Fibroblast of lung (primary cell): ENCODE results near the gene TSPAN18. TPM values are rescaled to one million over a fixed set of nuclear protein-coding genes. Genes with fewer than 3 reads are reported as not detected.

ENCODE experiments used
- DNase-seq, 2 donors: peaks; one replicate each; pipeline versions ENCODE4 v3.0.0 to v3.0.0-alpha.2; 2010; ENCODE audit warnings: low read depth in 2 of 2
- H2AFZ ChIP-seq: 2 replicates; pipeline ENCODE4 v1.5.1; 2012; ENCODE audit warnings: low read length, control low read depth, inconsistent platforms
- H3K27ac ChIP-seq: 2 replicates; pipeline ENCODE4 v1.5.1; 2011; ENCODE audit warnings: low read length, control low read depth; ENCODE audit not compliant: insufficient read depth
- H3K27me3 ChIP-seq: 2 replicates; pipeline ENCODE4 v1.5.1; 2011; ENCODE audit warnings: mild to moderate bottlenecking, low read length; ENCODE audit not compliant: control insufficient read depth, insufficient read depth
- H3K36me3 ChIP-seq: 2 replicates; pipeline ENCODE4 v1.5.1; 2011; ENCODE audit warnings: low read length; ENCODE audit not compliant: control insufficient read depth, insufficient read depth
- H3K4me1 ChIP-seq: 2 replicates; pipeline ENCODE4 v1.5.1; 2011; ENCODE audit warnings: low read length; ENCODE audit not compliant: control insufficient read depth, insufficient read depth; ENCODE audit errors: extremely low read depth
- H3K4me2 ChIP-seq: 2 replicates; pipeline ENCODE4 v1.5.1; 2011; ENCODE audit warnings: low read length, control low read depth; ENCODE audit not compliant: insufficient read depth; ENCODE audit errors: extremely low read depth
- H3K4me3 ChIP-seq, 4 experiments: fragments of 200-600 bp in 1 of 4; sonication (generic) in 1 of 4; replicated peaks in 1 of 4; 2 replicates each; pipeline ENCODE4 v1.5.1; 2011 to 2016; ENCODE audit warnings: low read length in 4 of 4, low read depth in 3 of 4, mild to moderate bottlenecking in 3 of 4, control low read depth in 2 of 4, inconsistent platforms in 1 of 4, mixed read lengths in 1 of 4; ENCODE audit not compliant: insufficient read depth in 1 of 4; ENCODE audit errors: control extremely low read depth in 1 of 4
- H3K79me2 ChIP-seq: 2 replicates; pipeline ENCODE4 v1.5.1; 2012; ENCODE audit warnings: mild to moderate bottlenecking, low read length, inconsistent platforms; ENCODE audit not compliant: control insufficient read depth, insufficient read depth
- H3K9ac ChIP-seq: 2 replicates; pipeline ENCODE4 v1.5.1; 2011; ENCODE audit warnings: mild to moderate bottlenecking, low read length, control low read depth; ENCODE audit not compliant: insufficient read depth
- H3K9me3 ChIP-seq: 2 replicates; pipeline ENCODE4 v1.5.1; 2012; ENCODE audit warnings: low read depth, low read length; ENCODE audit not compliant: control insufficient read depth, insufficient read depth
- H4K20me1 ChIP-seq: 2 replicates; pipeline ENCODE4 v1.5.1; 2011; ENCODE audit warnings: low read length; ENCODE audit not compliant: control insufficient read depth, insufficient read depth; ENCODE audit errors: extremely low read depth
- CTCF ChIP-seq, 2 donors: IDR thresholded peaks in 1 of 2; conservative IDR thresholded peaks in 1 of 2; 1 replicate in 1 of 2; 2 replicates in 1 of 2; pipeline ENCODE4 v1.5.1; 2011 to 2012; ENCODE audit warnings: low read length in 2 of 2, control low read depth in 1 of 2, inconsistent platforms in 1 of 2, low read depth in 1 of 2, mild to moderate bottlenecking in 1 of 2
- EZH2 ChIP-seq: IDR thresholded peaks from 2 replicates; pipeline ENCODE4 v1.5.1; 2012; ENCODE audit warnings: low read length, control low read depth, mild to moderate bottlenecking; ENCODE audit errors: missing control alignments
- polyA plus RNA-seq, 2 donors: library from polyadenylated mRNA; depleted of rRNA in 1 of 2; stranded (reverse) in 1 of 2; unstranded in 1 of 2; fragments of >200 nt; gene quantifications; 2 replicates each; pipeline ENCODE4 v1.2.1, GENCODE V29; 2011 to 2012; ENCODE audit warnings: missing spikeins in 1 of 2
- total RNA-seq: library from RNA; depleted of rRNA; stranded (reverse); fragments of >200 nt; gene quantifications from 2 replicates; pipeline ENCODE4 v1.2.1, GENCODE V29; 2014

The TSPAN18 gene
- total and polyA plus RNA-seq, 2 donors (not counting 1 experiment from before 2014, with no cell fraction given), result 0.15 TPM; not detected in 1

GRCh38 chr11:44915621-44916020 is 188.9 kb downstream of the TSPAN18 start:
- Histone ChIP-seq H3K36me3 (no peaks in the 10 kb centered on the region), H3K27me3 (no peaks in the 10 kb centered on the region), H4K20me1 (no peaks in the 10 kb centered on the region), H3K9ac (no peak overlapping the region), H3K9me3 (no peaks in the 10 kb centered on the region), H3K79me2 (no peaks in the 10 kb centered on the region), H2AFZ (no peak overlapping the region), H3K27ac (no peak overlapping the region), H3K4me1 (no peaks in the 10 kb centered on the region), H3K4me2 (no peak overlapping the region), H3K4me3 (no peak overlapping the region)
- DNase-seq, result no peak
- TF ChIP-seq EZH2 (no peak), CTCF (conservative IDR thresholded peaks at IDR 0.05 in 1 of 2, IDR thresholded peaks at IDR 0.05 in 1 of 2; ENCODE audit: low read depth in 1 of 2, low read length in 2 of 2) (no peak)

GRCh38 chr11:44916331-44916730 is 189.6 kb downstream of the TSPAN18 start:
- H3K9me3 ChIP-seq, result no peaks in the 10 kb centered on the region
- H2AFZ ChIP-seq, result no peak overlapping the region
- H3K4me2 ChIP-seq, result no peak overlapping the region
- no peaks in the 10 kb centered on the region for H3K27me3 ChIP-seq
- TF ChIP-seq CTCF (conservative IDR thresholded peaks at IDR 0.05 in 1 of 2, IDR thresholded peaks at IDR 0.05 in 1 of 2; ENCODE audit: low read depth in 1 of 2, low read length in 2 of 2) (no peak), EZH2 (no peak)
- H3K27ac ChIP-seq, result no peak overlapping the region
- H4K20me1 ChIP-seq, result no peaks in the 10 kb centered on the region
- H3K36me3 ChIP-seq, result no peaks in the 10 kb centered on the region
- H3K4me1 ChIP-seq, result no peaks in the 10 kb centered on the region
- H3K79me2 ChIP-seq, result no peaks in the 10 kb centered on the region
- no peak for DNase-seq
- no peak overlapping the region for H3K9ac ChIP-seq
- no peak overlapping the region for H3K4me3 ChIP-seq

GRCh38 chr11:44916801-44917385 is 190.1 kb downstream of the TSPAN18 start:
- Histone ChIP-seq H3K4me2 (no peak overlapping the region), H3K9me3 (no peaks in the 10 kb centered on the region), H3K27ac (no peak overlapping the region), H3K4me3 (no peak overlapping the region), H3K27me3 (peaks cover 3% of the 10 kb centered on the region), H3K4me1 (no peaks in the 10 kb centered on the region), H3K79me2 (no peaks in the 10 kb centered on the region), H4K20me1 (no peaks in the 10 kb centered on the region), H2AFZ (no peak overlapping the region), H3K36me3 (no peaks in the 10 kb centered on the region), H3K9ac (no peak overlapping the region)
- TF ChIP-seq EZH2 (no peak), CTCF (conservative IDR thresholded peaks at IDR 0.05 in 1 of 2, IDR thresholded peaks at IDR 0.05 in 1 of 2; ENCODE audit: low read depth in 1 of 2, low read length in 2 of 2) (no peak)
- DNase-seq, result no peak
